Keratinocyte (primary cell): ENCODE results near the gene BCL11B. TPM values are rescaled to one million over a fixed set of nuclear protein-coding genes. Genes with fewer than 3 reads are reported as not detected.

ENCODE experiments used
- DNase-seq: peaks from one replicate; pipeline ENCODE4 v3.0.0-alpha.2; 2011; ENCODE audit warnings: low read depth, missing footprints, low spot score
- FAIRE-seq: peaks from 2 replicates; lab custom pipeline; 2011; peaks lifted over from hg19 to GRCh38; lab: Jason Lieb, UNC
- H2AFZ ChIP-seq: 2 replicates; pipeline ENCODE4 v1.6.0; 2012; ENCODE audit warnings: low read length, control low read depth, inconsistent platforms; ENCODE audit not compliant: control insufficient read depth
- H3K27ac ChIP-seq: 2 replicates; pipeline ENCODE4 v1.5.1; 2011; ENCODE audit warnings: low read length; ENCODE audit not compliant: control insufficient read depth, insufficient read depth
- H3K27me3 ChIP-seq: 3 replicates; pipeline ENCODE4 v1.6.0; 2011; ENCODE audit warnings: low read length; ENCODE audit not compliant: control insufficient read depth, insufficient read depth; ENCODE audit errors: extremely low read depth
- H3K36me3 ChIP-seq, 2 experiments: 2 replicates in 1 of 2; 3 replicates in 1 of 2; pipeline ENCODE4 v1.5.1; 2011; ENCODE audit warnings: low read length in 2 of 2, mild to moderate bottlenecking in 1 of 2; ENCODE audit not compliant: control insufficient read depth in 2 of 2, insufficient read depth in 2 of 2; ENCODE audit errors: extremely low read depth in 1 of 2
- H3K4me1 ChIP-seq: 3 replicates; pipeline ENCODE4 v1.5.1; 2011; ENCODE audit warnings: low read length; ENCODE audit not compliant: control insufficient read depth, insufficient read depth; ENCODE audit errors: extremely low read depth
- H3K4me2 ChIP-seq: 3 replicates; pipeline ENCODE4 v1.6.0; 2011; ENCODE audit warnings: low read depth, low read length; ENCODE audit not compliant: control insufficient read depth, insufficient read depth; ENCODE audit errors: extremely low read depth
- H3K4me3 ChIP-seq, 3 experiments: fragments of 200-600 bp in 1 of 3; sonication (generic) in 1 of 3; 2 replicates in 2 of 3; 3 replicates in 1 of 3; pipeline ENCODE4 v1.5.1; 2011 to 2016; ENCODE audit warnings: low read length in 3 of 3, mild to moderate bottlenecking in 3 of 3, control low read depth in 2 of 3, inconsistent platforms in 1 of 3, low read depth in 1 of 3, mixed read lengths in 1 of 3, mixed run types in 1 of 3, moderate library complexity in 1 of 3; ENCODE audit not compliant: control insufficient read depth in 2 of 3, insufficient read depth in 2 of 3; ENCODE audit errors: extremely low read depth in 1 of 3
- H3K79me2 ChIP-seq: 2 replicates; pipeline ENCODE4 v1.6.0; 2012; ENCODE audit warnings: low read length; ENCODE audit not compliant: control insufficient read depth, insufficient read depth
- H3K9ac ChIP-seq: 3 replicates; pipeline ENCODE4 v1.6.0; 2011; ENCODE audit warnings: low read length; ENCODE audit not compliant: control insufficient read depth, insufficient read depth; ENCODE audit errors: extremely low read depth
- H3K9me1 ChIP-seq: 3 replicates; pipeline ENCODE4 v1.6.0; 2011; ENCODE audit warnings: low read length; ENCODE audit not compliant: control insufficient read depth, insufficient read depth; ENCODE audit errors: extremely low read depth
- H3K9me3 ChIP-seq: 2 replicates; pipeline ENCODE4 v1.5.1; 2012; ENCODE audit warnings: low read depth, low read length; ENCODE audit not compliant: control insufficient read depth
- H4K20me1 ChIP-seq: 3 replicates; pipeline ENCODE4 v1.6.0; 2011; ENCODE audit warnings: low read length; ENCODE audit not compliant: control insufficient read depth, insufficient read depth; ENCODE audit errors: extremely low read depth
- EZH2 ChIP-seq: IDR thresholded peaks from one replicate; pipeline ENCODE4 v1.6.1; 2012; ENCODE audit warnings: inconsistent platforms, mild to moderate bottlenecking, low read length, moderate library complexity
- dilution Hi-C: fragments of 300-500 bp; cut with MboI; formaldehyde crosslinking; loops from one replicate; pipeline ENCODE4 v1.7.0; 2020; ENCODE audit warnings: low sequenced_read_pairs; ENCODE audit not compliant: extremely low pct_ligation_motif_present
- polyA plus RNA-seq, 5 experiments: library from polyadenylated mRNA; depleted of rRNA in 3 of 5; stranded (reverse) in 3 of 5; stranded (forward) in 1 of 5; unstranded in 1 of 5; fragments of >200 nt; gene quantifications; 1 replicate in 1 of 5; 2 replicates in 3 of 5; 3 replicates in 1 of 5; pipeline versions ENCODE4 v1.2.1 to v1.2.3, GENCODE V29; 2011 to 2012; ENCODE audit warnings: missing spikeins in 2 of 5, low read depth in 1 of 5, low replicate concordance in 1 of 5
- TF ChIP-seq, protein P1 (sequence below), 3 experiments: IDR thresholded peaks in 1 of 3; conservative IDR thresholded peaks in 1 of 3; optimal IDR thresholded peaks in 1 of 3; 2 replicates in 2 of 3; 3 replicates in 1 of 3; pipeline versions ENCODE3 to v1.5.1; 2011; ENCODE audit warnings: low read length in 3 of 3, mild to moderate bottlenecking in 3 of 3, moderate library complexity in 2 of 3, control low read depth in 1 of 3, inconsistent platforms in 1 of 3; ENCODE audit not compliant: insufficient read depth in 2 of 3; ENCODE audit errors: extremely low read depth in 1 of 3

BCL11B gene
- polyA plus RNA-seq, 1 donor (not counting 4 experiments of a cell fraction or from before 2014, with no cell fraction given), result 5.2 TPM

DNA sequence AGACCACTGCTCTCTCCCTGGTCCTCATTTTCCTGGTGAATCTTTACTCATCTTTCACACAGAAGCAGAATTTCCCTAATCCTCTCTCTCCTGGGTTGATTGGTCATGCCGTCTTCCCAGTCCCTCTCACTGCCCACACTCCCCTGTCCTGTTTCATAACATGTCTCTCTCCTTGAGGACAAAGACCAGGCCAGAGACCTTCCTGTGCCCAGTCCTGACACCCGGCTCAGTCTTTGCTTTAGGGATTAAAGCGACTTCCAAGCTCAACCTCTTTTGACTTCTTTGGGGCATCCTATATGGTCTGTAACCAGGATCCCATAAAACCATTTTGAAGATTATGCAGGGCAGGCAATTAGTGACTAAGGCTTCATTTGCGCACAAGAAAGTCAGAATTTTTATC is 105.5 kb downstream of the BCL11B start:
- H3K4me2 ChIP-seq, result no peak overlapping the region
- no peak for DNase-seq
- H3K27me3 ChIP-seq, result no peaks in the 10 kb centered on the region
- no peaks in the 10 kb centered on the region for H4K20me1 ChIP-seq
- peaks cover 0 to 2% of the 10 kb centered on the region in 2 experiments for H3K36me3 ChIP-seq
- no peaks in the 10 kb centered on the region for H3K4me1 ChIP-seq
- dilution Hi-C loops, result no loop called here
- no peaks in the 10 kb centered on the region for H3K79me2 ChIP-seq
- H3K9me3 ChIP-seq, result no peaks in the 10 kb centered on the region
- no peak overlapping the region for H2AFZ ChIP-seq
- FAIRE-seq, result no peak
- TF ChIP-seq, protein P1, sequence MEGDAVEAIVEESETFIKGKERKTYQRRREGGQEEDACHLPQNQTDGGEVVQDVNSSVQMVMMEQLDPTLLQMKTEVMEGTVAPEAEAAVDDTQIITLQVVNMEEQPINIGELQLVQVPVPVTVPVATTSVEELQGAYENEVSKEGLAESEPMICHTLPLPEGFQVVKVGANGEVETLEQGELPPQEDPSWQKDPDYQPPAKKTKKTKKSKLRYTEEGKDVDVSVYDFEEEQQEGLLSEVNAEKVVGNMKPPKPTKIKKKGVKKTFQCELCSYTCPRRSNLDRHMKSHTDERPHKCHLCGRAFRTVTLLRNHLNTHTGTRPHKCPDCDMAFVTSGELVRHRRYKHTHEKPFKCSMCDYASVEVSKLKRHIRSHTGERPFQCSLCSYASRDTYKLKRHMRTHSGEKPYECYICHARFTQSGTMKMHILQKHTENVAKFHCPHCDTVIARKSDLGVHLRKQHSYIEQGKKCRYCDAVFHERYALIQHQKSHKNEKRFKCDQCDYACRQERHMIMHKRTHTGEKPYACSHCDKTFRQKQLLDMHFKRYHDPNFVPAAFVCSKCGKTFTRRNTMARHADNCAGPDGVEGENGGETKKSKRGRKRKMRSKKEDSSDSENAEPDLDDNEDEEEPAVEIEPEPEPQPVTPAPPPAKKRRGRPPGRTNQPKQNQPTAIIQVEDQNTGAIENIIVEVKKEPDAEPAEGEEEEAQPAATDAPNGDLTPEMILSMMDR (optimal IDR thresholded peaks at IDR 0.05 in 1 of 3, IDR thresholded peaks at IDR 0.05 in 1 of 3, conservative IDR thresholded peaks at IDR 0.05 in 1 of 3; ENCODE audit: extremely low read depth in 1 of 3, insufficient read depth in 2 of 3, low read length in 3 of 3), result no peak
- TF ChIP-seq EZH2, result no peak
- H3K4me3 ChIP-seq, result no peak overlapping the region
- H3K27ac ChIP-seq, result no peak overlapping the region
- H3K9ac ChIP-seq, result no peak overlapping the region
- no peaks in the 10 kb centered on the region for H3K9me1 ChIP-seq

DNA sequence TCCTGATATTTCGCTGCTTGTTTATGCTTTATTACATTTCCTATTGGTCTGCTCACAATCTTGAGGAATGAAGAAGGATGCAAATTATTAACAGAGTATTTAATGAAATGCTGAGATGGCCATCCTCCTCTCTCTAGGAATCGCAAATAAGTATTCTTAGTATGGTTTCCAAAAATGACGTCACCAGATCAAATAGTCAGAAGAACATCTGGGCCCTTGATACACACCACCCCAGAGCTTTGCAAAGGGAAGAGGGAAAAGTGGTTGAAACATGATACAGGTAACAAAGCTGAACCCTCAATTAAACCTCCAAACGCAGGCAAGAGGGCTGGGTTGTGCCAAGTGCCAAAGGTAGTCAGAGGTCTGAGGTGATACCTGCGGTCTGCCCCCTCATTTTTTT is 107.3 kb downstream of the BCL11B start:
- Histone ChIP-seq H3K4me1 (no peaks in the 10 kb centered on the region), H3K79me2 (no peaks in the 10 kb centered on the region), H3K27ac (no peak overlapping the region), H3K9me3 (no peaks in the 10 kb centered on the region), H3K9ac (no peak overlapping the region), H3K4me3 (no peak overlapping the region), H3K4me2 (no peak overlapping the region), H3K9me1 (no peaks in the 10 kb centered on the region), H3K36me3 (no peaks in the 10 kb centered on the region), H2AFZ (no peak overlapping the region), H3K27me3 (peaks cover 3% of the 10 kb centered on the region), H4K20me1 (no peaks in the 10 kb centered on the region)
- DNase-seq (no peak), FAIRE-seq (no peak)
- TF ChIP-seq, protein P1 (optimal IDR thresholded peaks at IDR 0.05 in 1 of 3, IDR thresholded peaks at IDR 0.05 in 1 of 3, conservative IDR thresholded peaks at IDR 0.05 in 1 of 3; ENCODE audit: extremely low read depth in 1 of 3, insufficient read depth in 2 of 3, low read length in 3 of 3), result no peak
- dilution Hi-C loops, result no loop called here
